ENCODE measurements around the gene USP7. TPM values are rescaled to one million over a fixed set of nuclear protein-coding genes. Genes with fewer than 3 reads are reported as not detected.

USP7 gene
- polyA plus RNA-seq, 1 of the 3 experiments (the other 2 are of a cell fraction), result 8.6 TPM

DNA sequence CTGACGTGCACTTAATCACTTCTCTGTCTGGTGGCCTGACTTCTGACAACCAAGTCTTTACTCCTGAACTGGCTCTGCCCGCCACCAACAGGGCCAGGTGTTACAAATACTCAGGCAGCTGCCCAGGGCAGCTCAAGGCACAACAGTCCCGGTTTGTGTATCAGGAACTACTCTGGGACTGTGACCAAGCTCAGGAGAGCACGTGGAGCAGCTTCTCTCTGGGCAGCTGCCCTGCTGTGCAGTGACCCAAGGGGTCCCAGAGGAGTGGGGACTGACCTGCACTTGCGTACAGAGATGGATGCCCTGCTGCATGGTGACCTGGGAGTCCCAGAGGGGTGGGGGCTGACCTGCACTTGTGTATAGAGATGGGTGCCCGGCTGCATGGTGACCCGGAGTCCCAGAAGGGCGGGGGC lies 59.7 kb downstream of the USP7 start:
- Histone ChIP-seq H3K9ac (no peak overlapping the region), H2AFZ (ENCODE audit: low read depth) (no peak overlapping the region), H3F3A (replicated peaks; ENCODE audit: insufficient read depth) (peaks cover 8% of the 10 kb centered on the region), H3K4me3 (ENCODE audit: low read depth in 2 of 2, low read length in 1 of 2) (no peak overlapping the region), H3K4me2 (no peak overlapping the region), H3K36me3 (replicated peaks in 1 of 2; ENCODE audit: control insufficient read depth in 1 of 2, insufficient read depth in 2 of 2, low read length in 1 of 2) (peaks cover 72 to 90% of the 10 kb centered on the region in 2 experiments), H3K9me2 (no peaks in the 10 kb centered on the region), H3K27ac (ENCODE audit: low read depth in 2 of 2, low read length in 1 of 2) (no peak overlapping the region), H3K9me3 (no peaks in the 10 kb centered on the region), H3K79me2 (ENCODE audit: insufficient read depth) (no peaks in the 10 kb centered on the region), H4K20me1 (ENCODE audit: insufficient read depth) (no peaks in the 10 kb centered on the region; the same call in 1 of the 2 replicates), H3K27me3 (ENCODE audit: insufficient read depth) (no peaks in the 10 kb centered on the region), H3K4me1 (ENCODE audit: control insufficient read depth in 1 of 2, insufficient read depth in 2 of 2, low read depth in 1 of 2, low read length in 1 of 2) (no peaks in the 10 kb centered on the region)
- 95% methylated on average over 6 of the region's 8 CpGs for WGBS (ENCODE audit: low lambda C conversion rate)
- CTCF ChIA-PET, result interaction anchor here (1.0 to 1.5 kb wide), 3 partner anchors 105 to 231 kb away, joined by 3 to 5 read pairs (median 5); no protein-coding TSS in a partner anchor
- TF ChIP-seq NFIC (IDR thresholded peaks at IDR 0.05; ENCODE audit: borderline replicate concordance) (no peak), GABPA (IDR thresholded peaks at IDR 0.05; ENCODE audit: low read depth) (no peak), RFX5 (IDR thresholded peaks at IDR 0.05; ENCODE audit: low read length) (no peak), RAD21 (IDR thresholded peaks at IDR 0.05; ENCODE audit: low read length) (no peak)
- TF ChIP-seq, protein P1, sequence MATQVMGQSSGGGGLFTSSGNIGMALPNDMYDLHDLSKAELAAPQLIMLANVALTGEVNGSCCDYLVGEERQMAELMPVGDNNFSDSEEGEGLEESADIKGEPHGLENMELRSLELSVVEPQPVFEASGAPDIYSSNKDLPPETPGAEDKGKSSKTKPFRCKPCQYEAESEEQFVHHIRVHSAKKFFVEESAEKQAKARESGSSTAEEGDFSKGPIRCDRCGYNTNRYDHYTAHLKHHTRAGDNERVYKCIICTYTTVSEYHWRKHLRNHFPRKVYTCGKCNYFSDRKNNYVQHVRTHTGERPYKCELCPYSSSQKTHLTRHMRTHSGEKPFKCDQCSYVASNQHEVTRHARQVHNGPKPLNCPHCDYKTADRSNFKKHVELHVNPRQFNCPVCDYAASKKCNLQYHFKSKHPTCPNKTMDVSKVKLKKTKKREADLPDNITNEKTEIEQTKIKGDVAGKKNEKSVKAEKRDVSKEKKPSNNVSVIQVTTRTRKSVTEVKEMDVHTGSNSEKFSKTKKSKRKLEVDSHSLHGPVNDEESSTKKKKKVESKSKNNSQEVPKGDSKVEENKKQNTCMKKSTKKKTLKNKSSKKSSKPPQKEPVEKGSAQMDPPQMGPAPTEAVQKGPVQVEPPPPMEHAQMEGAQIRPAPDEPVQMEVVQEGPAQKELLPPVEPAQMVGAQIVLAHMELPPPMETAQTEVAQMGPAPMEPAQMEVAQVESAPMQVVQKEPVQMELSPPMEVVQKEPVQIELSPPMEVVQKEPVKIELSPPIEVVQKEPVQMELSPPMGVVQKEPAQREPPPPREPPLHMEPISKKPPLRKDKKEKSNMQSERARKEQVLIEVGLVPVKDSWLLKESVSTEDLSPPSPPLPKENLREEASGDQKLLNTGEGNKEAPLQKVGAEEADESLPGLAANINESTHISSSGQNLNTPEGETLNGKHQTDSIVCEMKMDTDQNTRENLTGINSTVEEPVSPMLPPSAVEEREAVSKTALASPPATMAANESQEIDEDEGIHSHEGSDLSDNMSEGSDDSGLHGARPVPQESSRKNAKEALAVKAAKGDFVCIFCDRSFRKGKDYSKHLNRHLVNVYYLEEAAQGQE (IDR thresholded peaks at IDR 0.05; ENCODE audit: low read depth, low read length), result no peak
- TF ChIP-seq, protein P2, sequence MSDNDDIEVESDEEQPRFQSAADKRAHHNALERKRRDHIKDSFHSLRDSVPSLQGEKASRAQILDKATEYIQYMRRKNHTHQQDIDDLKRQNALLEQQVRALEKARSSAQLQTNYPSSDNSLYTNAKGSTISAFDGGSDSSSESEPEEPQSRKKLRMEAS (IDR thresholded peaks at IDR 0.05; ENCODE audit: low read depth), result no peak
- TF ChIP-seq, protein P3, sequence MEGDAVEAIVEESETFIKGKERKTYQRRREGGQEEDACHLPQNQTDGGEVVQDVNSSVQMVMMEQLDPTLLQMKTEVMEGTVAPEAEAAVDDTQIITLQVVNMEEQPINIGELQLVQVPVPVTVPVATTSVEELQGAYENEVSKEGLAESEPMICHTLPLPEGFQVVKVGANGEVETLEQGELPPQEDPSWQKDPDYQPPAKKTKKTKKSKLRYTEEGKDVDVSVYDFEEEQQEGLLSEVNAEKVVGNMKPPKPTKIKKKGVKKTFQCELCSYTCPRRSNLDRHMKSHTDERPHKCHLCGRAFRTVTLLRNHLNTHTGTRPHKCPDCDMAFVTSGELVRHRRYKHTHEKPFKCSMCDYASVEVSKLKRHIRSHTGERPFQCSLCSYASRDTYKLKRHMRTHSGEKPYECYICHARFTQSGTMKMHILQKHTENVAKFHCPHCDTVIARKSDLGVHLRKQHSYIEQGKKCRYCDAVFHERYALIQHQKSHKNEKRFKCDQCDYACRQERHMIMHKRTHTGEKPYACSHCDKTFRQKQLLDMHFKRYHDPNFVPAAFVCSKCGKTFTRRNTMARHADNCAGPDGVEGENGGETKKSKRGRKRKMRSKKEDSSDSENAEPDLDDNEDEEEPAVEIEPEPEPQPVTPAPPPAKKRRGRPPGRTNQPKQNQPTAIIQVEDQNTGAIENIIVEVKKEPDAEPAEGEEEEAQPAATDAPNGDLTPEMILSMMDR (IDR thresholded peaks at IDR 0.05), result no peak
- TF ChIP-seq, protein P4, sequence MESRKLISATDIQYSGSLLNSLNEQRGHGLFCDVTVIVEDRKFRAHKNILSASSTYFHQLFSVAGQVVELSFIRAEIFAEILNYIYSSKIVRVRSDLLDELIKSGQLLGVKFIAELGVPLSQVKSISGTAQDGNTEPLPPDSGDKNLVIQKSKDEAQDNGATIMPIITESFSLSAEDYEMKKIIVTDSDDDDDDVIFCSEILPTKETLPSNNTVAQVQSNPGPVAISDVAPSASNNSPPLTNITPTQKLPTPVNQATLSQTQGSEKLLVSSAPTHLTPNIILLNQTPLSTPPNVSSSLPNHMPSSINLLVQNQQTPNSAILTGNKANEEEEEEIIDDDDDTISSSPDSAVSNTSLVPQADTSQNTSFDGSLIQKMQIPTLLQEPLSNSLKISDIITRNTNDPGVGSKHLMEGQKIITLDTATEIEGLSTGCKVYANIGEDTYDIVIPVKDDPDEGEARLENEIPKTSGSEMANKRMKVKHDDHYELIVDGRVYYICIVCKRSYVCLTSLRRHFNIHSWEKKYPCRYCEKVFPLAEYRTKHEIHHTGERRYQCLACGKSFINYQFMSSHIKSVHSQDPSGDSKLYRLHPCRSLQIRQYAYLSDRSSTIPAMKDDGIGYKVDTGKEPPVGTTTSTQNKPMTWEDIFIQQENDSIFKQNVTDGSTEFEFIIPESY (IDR thresholded peaks at IDR 0.05; ENCODE audit: borderline replicate concordance, low read depth), result no peak
- no peak for DNase-seq
- POLR2A ChIA-PET, result no interaction called here

DNA sequence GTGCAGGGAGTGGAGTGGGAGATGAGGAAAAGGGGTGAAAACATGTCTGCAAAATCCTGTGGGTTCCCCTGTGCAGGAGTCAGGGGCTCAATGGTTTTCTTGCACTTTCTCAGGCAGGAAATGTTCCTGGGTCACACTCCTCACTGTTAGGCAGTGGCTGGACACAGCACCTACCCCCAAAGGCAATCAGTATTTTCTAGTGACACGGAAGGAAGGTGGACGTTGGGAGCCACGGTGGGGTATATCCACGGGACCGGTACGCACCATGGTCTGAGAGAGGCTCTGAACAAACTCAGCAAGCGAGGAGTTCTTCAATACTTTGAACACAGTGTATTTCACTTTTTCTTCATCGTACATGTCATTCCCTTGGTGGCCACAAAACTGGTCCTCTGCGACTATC lies 60.7 kb downstream of the USP7 start:
- no peak overlapping the region for H3K9ac ChIP-seq
- H2AFZ ChIP-seq (ENCODE audit: low read depth), result no peak overlapping the region
- H3K36me3 ChIP-seq (replicated peaks in 1 of 2; ENCODE audit: control insufficient read depth in 1 of 2, insufficient read depth in 2 of 2, low read length in 1 of 2), result peaks cover 73 to 90% of the 10 kb centered on the region in 2 experiments
- POLR2A ChIA-PET, result no interaction called here
- H3K9me2 ChIP-seq, result no peaks in the 10 kb centered on the region
- CTCF ChIA-PET, result no interaction called here
- no peak overlapping the region for H3K4me3 ChIP-seq (ENCODE audit: low read depth in 2 of 2, low read length in 1 of 2)
- no peaks in the 10 kb centered on the region for H3K4me1 ChIP-seq (ENCODE audit: control insufficient read depth in 1 of 2, insufficient read depth in 2 of 2, low read depth in 1 of 2, low read length in 1 of 2)
- no peak for DNase-seq
- no peak overlapping the region for H3K4me2 ChIP-seq
- H3K27ac ChIP-seq (ENCODE audit: low read depth in 2 of 2, low read length in 1 of 2), result no peak overlapping the region
- H3K79me2 ChIP-seq (ENCODE audit: insufficient read depth), result no peaks in the 10 kb centered on the region
- H3F3A ChIP-seq (replicated peaks; ENCODE audit: insufficient read depth), result peaks cover 8% of the 10 kb centered on the region
- H4K20me1 ChIP-seq (ENCODE audit: insufficient read depth), result no peaks in the 10 kb centered on the region; the same call in 1 of the 2 replicates
- H3K9me3 ChIP-seq, result no peaks in the 10 kb centered on the region
- WGBS (ENCODE audit: low lambda C conversion rate), result over 99% methylated on average over 7 of the region's 9 CpGs
- H3K27me3 ChIP-seq (ENCODE audit: insufficient read depth), result no peaks in the 10 kb centered on the region
- TF ChIP-seq MEF2A (IDR thresholded peaks at IDR 0.05; ENCODE audit: borderline replicate concordance, low read depth) (no peak), TCF12 (IDR thresholded peaks at IDR 0.05) (no peak), TEAD4 (IDR thresholded peaks at IDR 0.05; ENCODE audit: borderline replicate concordance, insufficient read depth) (no peak), MXI1 (IDR thresholded peaks at IDR 0.05; ENCODE audit: low read depth, low read length) (no peak), YY1 (IDR thresholded peaks at IDR 0.05; ENCODE audit: low read depth) (no peak), NFIC (IDR thresholded peaks at IDR 0.05; ENCODE audit: borderline replicate concordance) (no peak)
- TF ChIP-seq, protein P5, sequence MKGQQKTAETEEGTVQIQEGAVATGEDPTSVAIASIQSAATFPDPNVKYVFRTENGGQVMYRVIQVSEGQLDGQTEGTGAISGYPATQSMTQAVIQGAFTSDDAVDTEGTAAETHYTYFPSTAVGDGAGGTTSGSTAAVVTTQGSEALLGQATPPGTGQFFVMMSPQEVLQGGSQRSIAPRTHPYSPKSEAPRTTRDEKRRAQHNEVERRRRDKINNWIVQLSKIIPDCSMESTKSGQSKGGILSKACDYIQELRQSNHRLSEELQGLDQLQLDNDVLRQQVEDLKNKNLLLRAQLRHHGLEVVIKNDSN (IDR thresholded peaks at IDR 0.05; ENCODE audit: borderline replicate concordance, low read depth), result no peak
- TF ChIP-seq, protein P4 (IDR thresholded peaks at IDR 0.05; ENCODE audit: borderline replicate concordance, low read depth), result no peak
- TF ChIP-seq, protein P6, sequence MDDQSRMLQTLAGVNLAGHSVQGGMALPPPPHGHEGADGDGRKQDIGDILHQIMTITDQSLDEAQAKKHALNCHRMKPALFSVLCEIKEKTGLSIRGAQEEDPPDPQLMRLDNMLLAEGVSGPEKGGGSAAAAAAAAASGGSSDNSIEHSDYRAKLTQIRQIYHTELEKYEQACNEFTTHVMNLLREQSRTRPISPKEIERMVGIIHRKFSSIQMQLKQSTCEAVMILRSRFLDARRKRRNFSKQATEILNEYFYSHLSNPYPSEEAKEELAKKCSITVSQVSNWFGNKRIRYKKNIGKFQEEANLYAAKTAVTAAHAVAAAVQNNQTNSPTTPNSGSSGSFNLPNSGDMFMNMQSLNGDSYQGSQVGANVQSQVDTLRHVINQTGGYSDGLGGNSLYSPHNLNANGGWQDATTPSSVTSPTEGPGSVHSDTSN (IDR thresholded peaks at IDR 0.05), result no peak
